ENCODE measurements around the gene ANKRD26.

The ANKRD26 gene

DNA sequence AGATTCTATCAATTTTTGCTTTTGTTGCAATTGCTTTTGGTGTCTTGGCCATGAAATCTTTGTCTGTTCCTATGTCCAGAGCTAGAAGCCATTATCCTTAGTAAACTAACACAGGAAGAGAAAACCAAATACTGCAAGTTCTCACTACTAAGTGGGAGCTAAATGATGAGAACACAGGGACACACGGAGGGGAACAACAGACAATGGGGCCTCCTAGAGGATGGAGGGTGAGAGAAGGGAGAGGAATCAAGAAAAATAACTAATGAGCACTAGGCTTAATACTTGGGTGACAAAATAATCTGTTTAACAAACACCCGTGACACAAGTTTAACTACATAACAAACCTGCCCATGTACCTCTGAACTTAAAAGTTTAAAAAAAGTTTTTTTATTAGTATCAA lies 78.2 kb downstream of the ANKRD26 start:
- in situ Hi-C loops (cut with MboI; ENCODE audit: low sequenced_read_pairs), result no loop called here

DNA sequence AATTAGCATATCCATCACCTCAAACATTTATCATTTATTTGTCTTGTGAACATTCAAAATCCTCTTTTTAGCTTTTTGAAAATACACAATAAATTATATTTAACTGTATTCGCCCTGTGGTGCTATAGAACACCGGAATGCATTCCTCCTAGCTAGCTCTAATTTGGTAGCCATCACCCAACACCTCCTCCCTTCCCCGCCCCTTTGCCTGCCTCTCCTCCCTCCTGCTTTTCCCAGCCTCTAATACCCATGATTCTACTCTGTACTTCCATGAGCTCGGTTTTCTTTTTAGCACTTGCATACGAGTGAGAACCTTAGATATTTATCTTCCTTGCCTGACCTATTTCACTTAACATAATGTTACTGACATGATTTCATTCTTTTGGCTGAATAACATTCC lies 80.1 kb downstream of the ANKRD26 start:
- in situ Hi-C loops (cut with MboI; ENCODE audit: low sequenced_read_pairs), result no loop called here

GRCh38 chr10:27019827-27020226 lies 80.5 kb downstream of the ANKRD26 start:
- in situ Hi-C loops (cut with MboI; ENCODE audit: low sequenced_read_pairs), result no loop called here

DNA sequence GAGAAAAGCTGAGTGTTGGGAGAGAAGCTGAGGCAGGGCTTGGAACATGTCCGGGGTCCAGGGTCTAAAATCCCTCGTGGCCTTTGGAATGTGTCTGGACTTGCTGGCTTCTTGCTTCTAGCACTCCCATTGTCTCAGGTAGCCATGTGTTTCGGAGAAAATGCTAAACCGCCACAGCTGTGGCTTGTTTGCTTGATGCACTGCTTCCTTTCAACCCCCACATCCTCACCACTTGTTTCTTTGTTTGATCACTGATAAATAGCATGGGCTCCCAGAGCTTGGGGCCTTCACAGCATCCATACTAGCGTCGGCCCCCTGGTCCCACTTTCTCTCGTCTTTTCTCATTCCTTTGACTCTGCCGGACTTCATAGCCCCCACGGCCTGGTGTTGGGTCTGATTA lies 102.7 kb downstream of the ANKRD26 start:
- in situ Hi-C loops (cut with MboI; ENCODE audit: low sequenced_read_pairs), result no loop called here

DNA sequence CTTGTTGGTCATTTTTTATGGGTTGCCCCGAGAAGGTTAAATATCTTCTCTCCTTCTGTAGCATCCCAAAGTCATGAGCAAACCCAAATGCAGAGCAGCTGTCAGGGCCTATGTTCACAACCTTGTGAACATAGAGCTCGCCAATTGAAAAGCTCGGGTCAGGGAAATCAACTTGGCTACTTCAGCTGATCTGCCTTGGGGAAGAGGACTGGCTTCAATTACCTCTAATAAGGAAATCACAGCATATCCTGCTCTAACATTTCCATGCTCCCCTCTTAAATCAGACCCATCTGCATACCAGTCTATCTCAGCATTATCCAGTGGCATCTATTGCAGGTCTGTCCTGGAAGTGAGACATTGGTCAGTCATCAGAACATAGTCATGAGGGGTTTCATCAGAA lies 105.6 kb downstream of the ANKRD26 start:
- in situ Hi-C loops (cut with MboI; ENCODE audit: low sequenced_read_pairs), result no loop called here

GRCh38 chr10:26987851-26988250 lies 112.4 kb downstream of the ANKRD26 start:
- in situ Hi-C loops (cut with MboI; ENCODE audit: low sequenced_read_pairs), result no loop called here

DNA sequence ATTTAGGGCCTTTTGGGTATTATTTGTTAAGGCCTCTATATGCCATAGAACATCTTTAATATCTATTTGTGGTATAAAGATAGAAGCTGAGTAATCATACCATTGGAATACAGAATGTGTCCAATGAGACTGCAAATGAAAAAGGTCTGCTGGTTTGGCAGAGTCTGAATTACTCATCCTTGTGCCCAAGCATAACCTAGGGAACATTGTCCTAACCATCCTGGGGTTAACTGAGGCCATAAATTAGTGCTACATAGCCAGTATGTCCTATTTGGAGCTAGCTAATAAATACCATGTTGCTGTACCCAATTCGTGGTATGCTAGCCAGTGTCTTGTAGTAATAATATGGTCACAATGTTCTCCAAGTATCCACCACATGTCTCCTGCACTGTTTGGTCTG lies 117.1 kb downstream of the ANKRD26 start:
- in situ Hi-C loops (cut with MboI; ENCODE audit: low sequenced_read_pairs), result no loop called here

GRCh38 chr10:26982058-26982457 lies 118.2 kb downstream of the ANKRD26 start:
- in situ Hi-C loops (cut with MboI; ENCODE audit: low sequenced_read_pairs), result no loop called here

DNA sequence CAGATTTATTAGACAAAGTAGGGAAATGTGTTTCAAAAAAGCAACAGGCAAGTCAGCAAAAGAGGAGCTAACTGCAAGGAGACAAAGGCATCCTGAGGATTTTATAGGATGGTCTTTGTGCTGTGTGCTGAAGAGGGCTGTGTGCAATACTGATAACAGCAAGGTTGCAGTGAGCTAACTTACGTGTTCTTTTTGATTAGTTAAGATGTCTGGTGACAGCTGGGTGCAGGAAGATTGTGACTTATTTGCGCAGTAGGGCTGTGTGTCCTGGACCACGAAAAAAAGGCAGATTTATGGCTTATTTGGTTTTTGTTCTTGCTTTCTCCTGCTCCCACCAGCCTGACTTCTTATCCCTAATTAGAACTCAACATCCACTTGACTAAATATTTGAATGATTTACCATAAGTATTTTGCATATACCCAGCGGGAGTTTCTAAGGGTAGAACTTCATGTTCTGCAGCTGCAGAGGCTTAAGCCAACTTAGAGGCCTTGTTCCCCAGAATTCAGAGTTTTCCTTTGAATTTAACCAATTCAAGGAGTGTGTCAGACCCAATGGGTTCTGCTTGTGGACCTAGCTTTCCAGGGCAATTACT lies 119.0 kb downstream of the ANKRD26 start:
- in situ Hi-C loops (cut with MboI; ENCODE audit: low sequenced_read_pairs), result no loop called here

- in situ Hi-C loops (cut with MboI; ENCODE audit: low sequenced_read_pairs), result no loop called here
Observed at GRCh38 chr10:26978519-26978918, 121.8 kb downstream of the ANKRD26 start.

GRCh38 chr10:26977635-26978034 lies 122.7 kb downstream of the ANKRD26 start:
- in situ Hi-C loops (cut with MboI; ENCODE audit: low sequenced_read_pairs), result no loop called here

DNA sequence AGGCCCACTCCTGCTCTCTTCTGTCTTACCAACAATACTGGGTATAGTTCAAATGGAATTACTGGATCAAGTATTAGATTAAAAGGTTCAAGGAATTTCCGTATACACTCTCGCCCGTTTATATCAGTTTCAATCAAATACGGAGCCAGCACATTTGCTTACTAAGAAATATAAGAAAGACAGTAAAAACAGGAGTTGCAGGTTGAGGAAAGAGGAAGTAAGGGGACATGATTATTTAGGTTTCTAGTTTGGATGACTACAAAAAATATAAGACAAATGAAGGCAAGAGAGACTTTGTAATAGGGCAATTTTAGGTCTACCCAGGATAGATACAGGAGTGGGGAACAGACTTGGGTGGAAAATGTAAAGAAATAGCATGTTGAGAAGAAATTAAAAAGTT lies 129.6 kb downstream of the ANKRD26 start:
- in situ Hi-C loops (cut with MboI; ENCODE audit: low sequenced_read_pairs), result no loop called here

- in situ Hi-C loops (cut with MboI; ENCODE audit: low sequenced_read_pairs), result no loop called here
Observed at GRCh38 chr10:26969145-26969926, 131.0 kb downstream of the ANKRD26 start.

DNA sequence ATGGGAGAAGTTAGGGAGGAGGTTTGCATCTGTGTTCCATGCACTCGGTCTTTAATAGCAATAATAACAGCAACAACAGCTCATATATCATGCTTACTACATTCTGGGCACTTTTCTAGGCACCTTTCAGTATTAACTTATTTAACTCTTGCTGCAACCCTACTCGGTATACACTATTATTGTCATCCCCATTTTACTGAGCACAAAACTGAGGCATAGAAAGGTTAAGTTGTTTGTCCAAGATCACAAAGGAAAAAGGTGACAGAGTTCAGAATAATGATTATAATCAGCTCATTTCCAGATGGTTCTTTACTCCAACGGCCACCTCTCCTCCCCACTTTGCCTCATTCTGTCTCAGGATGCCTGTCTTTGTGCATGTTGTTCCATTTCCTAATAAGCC lies 137.5 kb downstream of the ANKRD26 start:
- in situ Hi-C loops (cut with MboI; ENCODE audit: low sequenced_read_pairs), result no loop called here

DNA sequence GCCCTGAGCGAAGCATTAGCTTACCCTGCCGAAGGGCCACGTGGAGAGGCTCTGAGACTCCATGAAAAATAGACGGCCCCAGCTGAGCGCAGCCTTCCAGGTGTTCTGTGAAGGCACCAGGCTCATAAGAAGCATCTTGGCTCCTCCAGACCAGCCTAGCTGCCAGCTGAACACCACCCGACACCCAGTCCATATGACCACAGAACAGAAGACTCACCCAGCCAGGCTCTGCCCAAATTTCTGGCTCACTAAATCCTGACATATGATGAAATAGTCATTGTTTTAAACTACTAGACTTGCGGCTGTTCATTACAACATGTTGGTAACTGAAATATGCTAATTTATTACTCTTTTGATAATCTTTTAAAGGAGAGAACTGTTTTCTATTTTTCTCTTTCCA lies 140.0 kb downstream of the ANKRD26 start:
- in situ Hi-C loops (cut with MboI; ENCODE audit: low sequenced_read_pairs), result no loop called here

DNA sequence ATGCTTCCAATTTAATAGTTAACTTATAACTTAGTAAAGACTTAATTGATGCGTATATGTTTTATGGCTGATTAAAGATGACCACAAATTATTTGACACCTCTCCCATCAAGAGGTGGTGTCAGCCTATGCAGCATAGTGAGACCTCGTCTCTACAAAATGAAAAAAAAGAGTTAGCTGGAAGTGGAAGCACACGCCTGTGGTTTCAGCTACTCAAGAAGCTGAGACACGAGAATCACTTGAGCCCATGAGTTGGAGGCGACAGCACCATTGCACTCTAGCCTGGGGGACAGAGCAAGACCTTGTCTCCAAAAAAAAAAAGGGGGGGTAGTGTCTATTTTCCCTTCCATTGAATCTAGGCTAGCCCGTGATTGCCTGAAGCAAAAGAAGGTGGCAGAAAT lies 140.5 kb downstream of the ANKRD26 start:
- in situ Hi-C loops (cut with MboI; ENCODE audit: low sequenced_read_pairs), result no loop called here
